Keratinocyte (primary cell): ENCODE results near the gene ZFP36L1. TPM values are rescaled to one million over a fixed set of nuclear protein-coding genes. Genes with fewer than 3 reads are reported as not detected.

Source experiments
- DNase-seq: peaks from one replicate; pipeline ENCODE4 v3.0.0-alpha.2; 2011; ENCODE audit warnings: low read depth, missing footprints, low spot score
- FAIRE-seq: peaks from 2 replicates; lab custom pipeline; 2011; peaks lifted over from hg19 to GRCh38; lab: Jason Lieb, UNC
- H2AFZ ChIP-seq: 2 replicates; pipeline ENCODE4 v1.6.0; 2012; ENCODE audit warnings: low read length, control low read depth, inconsistent platforms; ENCODE audit not compliant: control insufficient read depth
- H3K27ac ChIP-seq: 2 replicates; pipeline ENCODE4 v1.5.1; 2011; ENCODE audit warnings: low read length; ENCODE audit not compliant: control insufficient read depth, insufficient read depth
- H3K27me3 ChIP-seq: 3 replicates; pipeline ENCODE4 v1.6.0; 2011; ENCODE audit warnings: low read length; ENCODE audit not compliant: control insufficient read depth, insufficient read depth; ENCODE audit errors: extremely low read depth
- H3K36me3 ChIP-seq, 2 experiments: 2 replicates in 1 of 2; 3 replicates in 1 of 2; pipeline ENCODE4 v1.5.1; 2011; ENCODE audit warnings: low read length in 2 of 2, mild to moderate bottlenecking in 1 of 2; ENCODE audit not compliant: control insufficient read depth in 2 of 2, insufficient read depth in 2 of 2; ENCODE audit errors: extremely low read depth in 1 of 2
- H3K4me1 ChIP-seq: 3 replicates; pipeline ENCODE4 v1.5.1; 2011; ENCODE audit warnings: low read length; ENCODE audit not compliant: control insufficient read depth, insufficient read depth; ENCODE audit errors: extremely low read depth
- H3K4me2 ChIP-seq: 3 replicates; pipeline ENCODE4 v1.6.0; 2011; ENCODE audit warnings: low read depth, low read length; ENCODE audit not compliant: control insufficient read depth, insufficient read depth; ENCODE audit errors: extremely low read depth
- H3K4me3 ChIP-seq, 3 experiments: fragments of 200-600 bp in 1 of 3; sonication (generic) in 1 of 3; 2 replicates in 2 of 3; 3 replicates in 1 of 3; pipeline ENCODE4 v1.5.1; 2011 to 2016; ENCODE audit warnings: low read length in 3 of 3, mild to moderate bottlenecking in 3 of 3, control low read depth in 2 of 3, inconsistent platforms in 1 of 3, low read depth in 1 of 3, mixed read lengths in 1 of 3, mixed run types in 1 of 3, moderate library complexity in 1 of 3; ENCODE audit not compliant: control insufficient read depth in 2 of 3, insufficient read depth in 2 of 3; ENCODE audit errors: extremely low read depth in 1 of 3
- H3K79me2 ChIP-seq: 2 replicates; pipeline ENCODE4 v1.6.0; 2012; ENCODE audit warnings: low read length; ENCODE audit not compliant: control insufficient read depth, insufficient read depth
- H3K9ac ChIP-seq: 3 replicates; pipeline ENCODE4 v1.6.0; 2011; ENCODE audit warnings: low read length; ENCODE audit not compliant: control insufficient read depth, insufficient read depth; ENCODE audit errors: extremely low read depth
- H3K9me1 ChIP-seq: 3 replicates; pipeline ENCODE4 v1.6.0; 2011; ENCODE audit warnings: low read length; ENCODE audit not compliant: control insufficient read depth, insufficient read depth; ENCODE audit errors: extremely low read depth
- H3K9me3 ChIP-seq: 2 replicates; pipeline ENCODE4 v1.5.1; 2012; ENCODE audit warnings: low read depth, low read length; ENCODE audit not compliant: control insufficient read depth
- H4K20me1 ChIP-seq: 3 replicates; pipeline ENCODE4 v1.6.0; 2011; ENCODE audit warnings: low read length; ENCODE audit not compliant: control insufficient read depth, insufficient read depth; ENCODE audit errors: extremely low read depth
- CTCF ChIP-seq, 3 experiments: IDR thresholded peaks in 1 of 3; conservative IDR thresholded peaks in 1 of 3; optimal IDR thresholded peaks in 1 of 3; 2 replicates in 2 of 3; 3 replicates in 1 of 3; pipeline versions ENCODE3 to v1.5.1; 2011; ENCODE audit warnings: low read length in 3 of 3, mild to moderate bottlenecking in 3 of 3, moderate library complexity in 2 of 3, control low read depth in 1 of 3, inconsistent platforms in 1 of 3; ENCODE audit not compliant: insufficient read depth in 2 of 3; ENCODE audit errors: extremely low read depth in 1 of 3
- EZH2 ChIP-seq: IDR thresholded peaks from one replicate; pipeline ENCODE4 v1.6.1; 2012; ENCODE audit warnings: inconsistent platforms, mild to moderate bottlenecking, low read length, moderate library complexity
- dilution Hi-C: fragments of 300-500 bp; cut with MboI; formaldehyde crosslinking; loops from one replicate; pipeline ENCODE4 v1.7.0; 2020; ENCODE audit warnings: low sequenced_read_pairs; ENCODE audit not compliant: extremely low pct_ligation_motif_present
- polyA plus RNA-seq, 5 experiments: library from polyadenylated mRNA; depleted of rRNA in 3 of 5; stranded (reverse) in 3 of 5; stranded (forward) in 1 of 5; unstranded in 1 of 5; fragments of >200 nt; gene quantifications; 1 replicate in 1 of 5; 2 replicates in 3 of 5; 3 replicates in 1 of 5; pipeline versions ENCODE4 v1.2.1 to v1.2.3, GENCODE V29; 2011 to 2012; ENCODE audit warnings: missing spikeins in 2 of 5, low read depth in 1 of 5, low replicate concordance in 1 of 5

Gene ZFP36L1
- polyA plus RNA-seq, 1 donor (not counting 4 experiments of a cell fraction or from before 2014, with no cell fraction given): 85.2 TPM

GRCh38 chr14:68789821-68790643, 2.8 kb downstream of the ZFP36L1 start:
- Histone ChIP-seq H3K9me1 (no peaks in the 10 kb centered on the region), H3K79me2 (peaks cover 52% of the 10 kb centered on the region), H3K9ac (peak overlapping the region; percentile 98), H3K27ac (peak overlapping the region; percentile 100), H3K9me3 (no peaks in the 10 kb centered on the region), H4K20me1 (peaks cover 37% of the 10 kb centered on the region), H3K4me2 (peak overlapping the region; percentile 94), H3K4me1 (peaks cover 21% of the 10 kb centered on the region), H2AFZ (no peak overlapping the region), H3K36me3 (peaks cover 29 to 39% of the 10 kb centered on the region in 2 experiments), H3K4me3 (peak overlapping the region; percentile 66 to 95 (median 94)), H3K27me3 (no peaks in the 10 kb centered on the region)
- FAIRE-seq: no peak
- TF ChIP-seq EZH2 (no peak), CTCF (optimal IDR thresholded peaks at IDR 0.05 in 1 of 3, IDR thresholded peaks at IDR 0.05 in 1 of 3, conservative IDR thresholded peaks at IDR 0.05 in 1 of 3; ENCODE audit: extremely low read depth in 1 of 3, insufficient read depth in 2 of 3, low read length in 3 of 3) (no peak)
- dilution Hi-C loops: no loop called here
- DNase-seq: no peak

GRCh38 chr14:68788996-68789820, 3.7 kb downstream of the ZFP36L1 start:
- DNase-seq: no peak
- H3K9me3 ChIP-seq: no peaks in the 10 kb centered on the region
- no peaks in the 10 kb centered on the region for H3K9me1 ChIP-seq
- FAIRE-seq: no peak
- peak overlapping the region; percentile 100 for H3K27ac ChIP-seq
- H3K4me3 ChIP-seq: peak overlapping the region; percentile 66 to 95 (median 94)
- peaks cover 45% of the 10 kb centered on the region for H3K79me2 ChIP-seq
- dilution Hi-C loops: no loop called here
- H3K27me3 ChIP-seq: no peaks in the 10 kb centered on the region
- peak; percentile 55 to 74 (median 63) for TF ChIP-seq CTCF (optimal IDR thresholded peaks at IDR 0.05 in 1 of 3, IDR thresholded peaks at IDR 0.05 in 1 of 3, conservative IDR thresholded peaks at IDR 0.05 in 1 of 3; ENCODE audit: extremely low read depth in 1 of 3, insufficient read depth in 2 of 3, low read length in 3 of 3)
- no peak for TF ChIP-seq EZH2
- peaks cover 29 to 39% of the 10 kb centered on the region in 2 experiments for H3K36me3 ChIP-seq
- peak overlapping the region; percentile 94 for H3K4me2 ChIP-seq
- H4K20me1 ChIP-seq: peaks cover 37% of the 10 kb centered on the region
- H3K4me1 ChIP-seq: peaks cover 30% of the 10 kb centered on the region
- no peak overlapping the region for H2AFZ ChIP-seq
- H3K9ac ChIP-seq: peak overlapping the region; percentile 98
